Activated CD4-positive, alpha-beta memory T cell treated with anti-CD3 and anti-CD28 coated beads for 36 hours (primary cell): ENCODE data around the gene LMF1. TPM values are rescaled to one million over a fixed set of nuclear protein-coding genes. Genes with fewer than 3 reads are reported as not detected.
A peak's percentile ranks its signal among the peaks of the same experiment; 100 is the strongest.

Experiments
- CTCF ChIA-PET: fragments of 350-600 bp; sonication (Branson Sonifier 250); formaldehyde crosslinking; loops from one replicate; lab custom pipeline; 2021; ENCODE audit warnings: antibody characterized with exemption, inconsistent platforms; lab: Charles Lee
- POLR2A ChIA-PET: fragments of 350-600 bp; sonication (Branson Sonifier 250); formaldehyde crosslinking; loops from one replicate; lab custom pipeline; 2021; ENCODE audit warnings: antibody characterized with exemption; lab: Charles Lee
- DNase-seq: peaks from one replicate; pipeline ENCODE4 v3.0.0-alpha.2; 2020
- H3K27ac Mint-ChIP-seq: one replicate; pipeline ENCODE4 v1.8.0; 2021; ENCODE audit warnings: mixed read lengths
- H3K27me3 Mint-ChIP-seq: one replicate; pipeline ENCODE4 v1.8.0; 2021; ENCODE audit warnings: mixed read lengths
- H3K36me3 Mint-ChIP-seq: one replicate; pipeline ENCODE4 v1.8.0; 2021; ENCODE audit warnings: mixed read lengths
- H3K4me1 Mint-ChIP-seq: one replicate; pipeline ENCODE4 v1.8.0; 2021; ENCODE audit warnings: low read depth, mixed read lengths
- H3K4me3 Mint-ChIP-seq: one replicate; pipeline ENCODE4 v1.8.0; 2021; ENCODE audit warnings: mild to moderate bottlenecking, mixed read lengths
- H3K9me3 Mint-ChIP-seq: one replicate; pipeline ENCODE4 v1.8.0; 2021; ENCODE audit warnings: mixed read lengths
- intact Hi-C: fragments of 100-400 bp; cut with micrococcal nuclease; formaldehyde crosslinking; loops from one replicate; pipeline ENCODE4 v1.15.1; 2023
- total RNA-seq, 2 experiments: library from RNA; stranded (reverse); gene quantifications; one replicate each; pipeline ENCODE4 v1.2.3, GENCODE V29; 2021

Gene LMF1
- total RNA-seq, 2 experiments from 2014 or later = 14.4 to 15.4 TPM

- Mint-ChIP-seq H3K4me1 (peaks cover 7% of the 10 kb centered on the region), H3K27ac (no peak within 1 kb of the TSS), H3K4me3 (peak within 1 kb of the TSS; percentile 74), H3K36me3 (no peaks in the 10 kb centered on the region), H3K9me3 (no peaks in the 10 kb centered on the region), H3K27me3 (peaks cover 4% of the 10 kb centered on the region)
- ChIA-PET CTCF (interaction anchor here (0.8 kb wide), 1 partner anchor 74 kb away, joined by 3 read pairs; no protein-coding TSS in a partner anchor), POLR2A (interaction anchor here (0.7 to 2.8 kb wide), 5 partner anchors 13 to 19 kb away, joined by 3 to 11 read pairs (median 4); no protein-coding TSS in a partner anchor)
- DNase-seq = no peak
- intact Hi-C loops = loop anchor here (1.0 kb wide), 1 partner anchor 10 kb away; no protein-coding TSS in a partner anchor
Measured at GRCh38 chr16:981695-982144, 10.9 kb upstream of the LMF1 start, which contains the start of gene SOX8. Gene SOX8 (plus strand): TSS chr16:981770. CDS start chr16:981923, 153 bp downstream.

DNA sequence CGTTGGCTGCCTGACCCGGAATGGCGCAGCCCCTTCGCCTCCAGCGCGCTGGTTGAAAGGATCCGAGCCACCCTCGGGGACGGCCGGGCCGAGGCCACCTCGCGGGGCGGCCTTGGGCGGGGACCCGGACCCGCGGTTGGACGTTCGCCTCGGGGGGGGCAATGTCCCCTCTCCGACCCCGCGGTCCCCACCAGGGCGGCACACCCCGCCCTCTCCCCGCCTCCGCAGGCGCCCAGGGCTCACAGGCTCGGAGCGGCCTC is 9.7 kb upstream of the LMF1 start:
- H3K36me3 Mint-ChIP-seq = no peaks in the 10 kb centered on the region
- CTCF ChIA-PET = interaction anchor here (0.6 to 1.1 kb wide), 2 partner anchors 10 to 159 kb away, joined by 3 read pairs; no protein-coding TSS in a partner anchor
- DNase-seq = no peak
- no peak overlapping the region for H3K4me3 Mint-ChIP-seq
- H3K27me3 Mint-ChIP-seq = peaks cover 4% of the 10 kb centered on the region
- H3K27ac Mint-ChIP-seq = no peak overlapping the region
- H3K4me1 Mint-ChIP-seq = peaks cover 4% of the 10 kb centered on the region
- POLR2A ChIA-PET = interaction anchor here (1.3 to 2.8 kb wide), 2 partner anchors 16 to 20 kb away, joined by 4 to 11 read pairs; no protein-coding TSS in a partner anchor
- H3K9me3 Mint-ChIP-seq = no peaks in the 10 kb centered on the region
- intact Hi-C loops = no loop called here

DNA sequence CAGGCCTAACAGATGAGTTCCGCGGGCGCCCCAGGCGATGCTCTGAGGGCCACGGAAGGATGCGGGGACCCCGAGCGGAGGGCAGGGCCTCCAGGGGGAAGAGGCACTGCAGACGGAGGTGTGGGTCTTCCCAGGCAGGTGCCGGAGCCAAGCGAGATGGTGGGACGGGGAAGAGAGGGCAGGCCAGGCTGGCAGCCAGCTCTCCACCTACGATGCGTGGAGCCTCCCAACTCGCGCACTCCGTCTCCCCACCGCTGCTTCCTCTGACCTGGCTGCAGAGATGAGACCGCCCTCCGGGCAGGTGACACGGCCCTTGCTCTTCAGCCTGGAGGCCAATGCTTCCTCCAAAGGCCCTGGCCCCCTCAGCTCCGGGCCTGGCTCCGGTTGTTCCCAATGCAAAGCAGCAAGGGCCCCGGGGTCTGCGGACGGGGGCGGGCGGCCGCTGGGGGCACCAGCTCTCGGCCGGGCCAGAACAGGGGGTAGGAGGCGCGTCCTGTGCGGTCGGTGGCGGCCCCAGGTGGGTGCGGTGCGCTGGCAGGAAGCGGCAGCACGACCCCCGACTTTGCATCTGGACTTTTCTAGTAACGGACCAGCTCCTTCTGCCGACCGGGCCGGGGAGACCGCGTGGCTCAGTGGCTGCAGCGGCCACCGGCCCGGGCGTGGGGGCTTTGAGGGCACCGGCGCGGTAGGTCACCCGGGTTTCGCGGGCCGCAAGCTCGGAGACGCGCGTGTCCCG is 9.2 kb upstream of the LMF1 start:
- Mint-ChIP-seq H3K27ac (no peak overlapping the region), H3K9me3 (no peaks in the 10 kb centered on the region), H3K27me3 (peaks cover 4% of the 10 kb centered on the region), H3K36me3 (no peaks in the 10 kb centered on the region), H3K4me1 (peaks cover 4% of the 10 kb centered on the region), H3K4me3 (peak overlapping the region; percentile 29)
- ChIA-PET POLR2A (interaction anchor here (1.3 to 2.8 kb wide), 2 partner anchors 16 to 22 kb away, joined by 3 to 11 read pairs; no protein-coding TSS in a partner anchor), CTCF (interaction anchor here (0.5 to 1.1 kb wide), 3 partner anchors 10 to 164 kb away, joined by 3 read pairs; no protein-coding TSS in a partner anchor)
- no peak for DNase-seq
- intact Hi-C loops = no loop called here

- CTCF ChIA-PET = no interaction called here
- peaks cover 4% of the 10 kb centered on the region for H3K4me1 Mint-ChIP-seq
- H3K36me3 Mint-ChIP-seq = no peaks in the 10 kb centered on the region
- DNase-seq = no peak
- H3K4me3 Mint-ChIP-seq = no peak overlapping the region
- H3K27me3 Mint-ChIP-seq = peaks cover 4% of the 10 kb centered on the region
- POLR2A ChIA-PET = interaction anchor here (1.3 kb wide), 1 partner anchor 23 kb away, joined by 3 read pairs; no protein-coding TSS in a partner anchor
- intact Hi-C loops = no loop called here
- H3K9me3 Mint-ChIP-seq = no peaks in the 10 kb centered on the region
- H3K27ac Mint-ChIP-seq = no peak overlapping the region
Measured at GRCh38 chr16:979147-979546, 8.4 kb upstream of the LMF1 start.

GRCh38 chr16:978403-978802 is 7.6 kb upstream of the LMF1 start:
- Mint-ChIP-seq H3K36me3 (no peaks in the 10 kb centered on the region), H3K4me1 (peaks cover 4% of the 10 kb centered on the region), H3K4me3 (no peak overlapping the region), H3K27ac (no peak overlapping the region), H3K27me3 (peaks cover 4% of the 10 kb centered on the region), H3K9me3 (no peaks in the 10 kb centered on the region)
- ChIA-PET POLR2A (no interaction called here), CTCF (no interaction called here)
- intact Hi-C loops = no loop called here
- no peak for DNase-seq

- Mint-ChIP-seq H3K27ac (no peak overlapping the region), H3K4me3 (no peak overlapping the region), H3K36me3 (no peaks in the 10 kb centered on the region), H3K27me3 (peaks cover 3% of the 10 kb centered on the region), H3K4me1 (peaks cover 4% of the 10 kb centered on the region), H3K9me3 (no peaks in the 10 kb centered on the region)
- POLR2A ChIA-PET = no interaction called here
- DNase-seq = no peak
- intact Hi-C loops = no loop called here
- CTCF ChIA-PET = no interaction called here
Measured at GRCh38 chr16:977896-978295, 7.1 kb upstream of the LMF1 start.

- DNase-seq = no peak
- Mint-ChIP-seq H3K36me3 (no peaks in the 10 kb centered on the region), H3K9me3 (no peaks in the 10 kb centered on the region), H3K27ac (no peak overlapping the region), H3K4me3 (no peak overlapping the region), H3K27me3 (no peaks in the 10 kb centered on the region), H3K4me1 (peaks cover 4% of the 10 kb centered on the region)
- intact Hi-C loops = no loop called here
- POLR2A ChIA-PET = no interaction called here
- CTCF ChIA-PET = interaction anchor here (1.3 kb wide), 1 partner anchor 79 kb away, joined by 3 read pairs; no protein-coding TSS in a partner anchor
Measured at GRCh38 chr16:977081-977701, 6.4 kb upstream of the LMF1 start.

DNA sequence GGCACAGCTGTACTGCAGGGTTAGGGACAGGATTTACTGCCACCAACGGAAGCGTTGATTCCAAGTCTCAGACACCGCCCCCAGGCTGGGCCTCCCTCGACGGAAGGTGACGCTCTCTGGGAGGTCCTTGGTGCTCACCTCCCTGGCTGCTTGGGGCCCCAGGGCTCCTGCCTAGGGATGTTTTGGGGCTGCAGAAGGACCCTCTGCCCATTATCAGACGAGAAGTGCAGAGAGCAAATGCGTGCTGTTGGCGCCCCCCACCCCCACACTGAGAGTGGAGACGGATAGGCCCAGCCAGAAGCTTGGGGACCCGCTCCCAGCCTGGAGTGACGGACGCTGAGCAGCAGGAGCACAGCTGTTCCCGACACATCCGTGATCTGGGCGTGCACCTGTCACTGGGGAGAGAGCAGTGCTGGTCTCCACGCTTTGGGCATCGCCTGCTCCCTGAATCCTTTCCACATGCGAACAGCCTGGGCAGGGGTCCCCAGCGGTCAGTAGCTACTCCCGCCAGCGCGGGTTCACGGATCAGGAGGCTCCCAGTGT is 5.7 kb upstream of the LMF1 start:
- H3K27ac Mint-ChIP-seq = no peak overlapping the region
- POLR2A ChIA-PET = no interaction called here
- H3K9me3 Mint-ChIP-seq = no peaks in the 10 kb centered on the region
- CTCF ChIA-PET = interaction anchor here (1.3 kb wide), 1 partner anchor 79 kb away, joined by 3 read pairs; no protein-coding TSS in a partner anchor
- peak; percentile 62 for DNase-seq
- peaks cover 6% of the 10 kb centered on the region for H3K4me1 Mint-ChIP-seq
- H3K27me3 Mint-ChIP-seq = no peaks in the 10 kb centered on the region
- H3K36me3 Mint-ChIP-seq = no peaks in the 10 kb centered on the region
- no peak overlapping the region for H3K4me3 Mint-ChIP-seq
- intact Hi-C loops = no loop called here

DNA sequence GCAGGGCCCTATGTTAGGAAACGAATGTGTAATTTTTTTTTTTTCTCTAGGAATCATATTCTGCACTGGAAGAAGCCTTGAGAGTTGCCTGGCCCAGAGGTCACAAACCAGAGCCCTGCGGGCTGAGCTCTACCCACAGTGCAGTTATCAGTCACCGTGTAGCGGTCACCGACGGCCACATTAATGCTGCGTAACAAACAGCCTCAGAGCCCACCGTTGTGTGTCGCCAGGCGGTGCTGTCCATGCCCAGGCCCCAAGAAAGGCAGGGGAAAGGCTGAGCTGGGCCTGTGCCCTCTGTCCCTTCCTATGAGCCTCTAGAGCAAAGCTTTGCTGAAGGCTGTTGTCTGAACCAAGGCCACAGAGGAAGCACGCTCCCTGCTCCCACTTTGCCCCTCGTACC is 4.5 kb upstream of the LMF1 start:
- no peaks in the 10 kb centered on the region for H3K36me3 Mint-ChIP-seq
- H3K4me3 Mint-ChIP-seq = no peak overlapping the region
- intact Hi-C loops = no loop called here
- H3K27ac Mint-ChIP-seq = no peak overlapping the region
- no peak for DNase-seq
- POLR2A ChIA-PET = interaction anchor here (1.8 kb wide), 1 partner anchor 11 kb away, joined by 12 read pairs; no protein-coding TSS in a partner anchor
- no peaks in the 10 kb centered on the region for H3K27me3 Mint-ChIP-seq
- CTCF ChIA-PET = no interaction called here
- peaks cover 8% of the 10 kb centered on the region for H3K4me1 Mint-ChIP-seq
- H3K9me3 Mint-ChIP-seq = no peaks in the 10 kb centered on the region

DNA sequence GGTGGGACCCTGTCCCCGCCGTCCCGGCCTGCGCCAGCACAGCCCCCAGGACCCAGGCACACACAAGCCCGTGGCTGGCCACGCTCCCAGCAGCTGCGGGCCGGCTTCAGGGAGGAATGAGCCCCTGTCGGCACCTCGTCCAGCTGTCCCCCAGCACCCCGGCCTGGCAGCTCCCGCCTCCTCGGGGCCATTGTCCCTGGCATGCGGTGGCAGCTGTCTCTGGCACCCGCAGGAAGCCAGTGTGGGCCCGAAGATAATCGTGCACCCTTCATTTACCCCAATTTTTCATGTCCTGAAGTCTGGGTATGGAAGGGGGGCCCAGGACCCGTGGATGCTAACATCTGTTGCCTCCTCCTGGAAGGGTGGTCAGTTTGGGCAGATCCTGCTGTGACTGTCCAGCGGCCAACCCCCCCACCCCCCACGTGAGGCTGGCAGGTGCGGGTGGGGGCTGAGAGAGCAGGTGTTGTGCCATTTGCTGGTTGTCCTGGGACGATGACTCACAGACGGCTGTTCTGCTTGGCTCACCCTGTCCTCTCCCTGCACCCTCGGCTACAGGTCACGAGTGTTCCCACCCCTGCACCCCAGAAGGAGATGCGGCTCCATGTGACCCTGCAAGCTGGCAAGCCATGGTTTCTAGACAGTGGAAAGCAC is 4.0 kb upstream of the LMF1 start:
- no peaks in the 10 kb centered on the region for H3K36me3 Mint-ChIP-seq
- ChIA-PET CTCF (no interaction called here), POLR2A (interaction anchor here (1.8 kb wide), 1 partner anchor 10 kb away, joined by 12 read pairs; no protein-coding TSS in a partner anchor)
- no peak overlapping the region for H3K27ac Mint-ChIP-seq
- H3K4me1 Mint-ChIP-seq = peaks cover 8% of the 10 kb centered on the region
- intact Hi-C loops = loop anchor here (5.0 kb wide), 1 partner anchor 167 kb away; no protein-coding TSS in a partner anchor
- H3K27me3 Mint-ChIP-seq = no peaks in the 10 kb centered on the region
- H3K4me3 Mint-ChIP-seq = no peak overlapping the region
- no peaks in the 10 kb centered on the region for H3K9me3 Mint-ChIP-seq
- no peak for DNase-seq

DNA sequence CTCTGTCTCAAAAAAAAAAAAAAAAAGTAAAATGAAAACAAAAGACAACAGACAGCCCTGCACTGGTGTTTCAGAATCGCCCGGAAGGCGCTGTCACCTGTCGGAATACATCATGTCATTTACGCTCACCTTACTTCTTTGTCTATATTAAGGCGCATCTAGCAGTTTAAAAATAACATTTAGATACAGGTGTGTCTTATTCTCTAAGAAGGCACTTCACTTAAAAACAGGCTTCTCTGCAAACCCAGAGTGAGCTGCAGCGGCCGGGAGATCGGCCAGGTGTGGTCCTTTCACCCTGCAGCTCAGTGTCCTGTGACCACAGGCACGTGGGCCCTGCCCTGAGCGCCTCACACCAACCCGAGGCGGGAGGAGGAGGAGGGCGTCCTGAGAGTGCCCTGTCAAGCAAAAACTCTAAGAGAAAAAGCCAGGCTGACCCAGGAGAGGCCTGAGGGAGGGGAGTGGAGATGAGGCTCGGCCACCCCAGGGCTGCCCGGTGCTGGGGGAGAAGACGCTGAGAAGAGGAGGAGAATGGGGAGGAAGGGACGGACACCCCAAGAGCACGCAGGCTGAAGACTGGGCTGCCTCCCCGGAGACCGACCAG is 3.3 kb upstream of the LMF1 start:
- peaks cover 10% of the 10 kb centered on the region for H3K4me1 Mint-ChIP-seq
- ChIA-PET POLR2A (interaction anchor here (1.8 kb wide), 1 partner anchor 10 kb away, joined by 12 read pairs; no protein-coding TSS in a partner anchor), CTCF (no interaction called here)
- H3K27me3 Mint-ChIP-seq = no peaks in the 10 kb centered on the region
- H3K9me3 Mint-ChIP-seq = no peaks in the 10 kb centered on the region
- DNase-seq = no peak
- H3K4me3 Mint-ChIP-seq = no peak overlapping the region
- no peak overlapping the region for H3K27ac Mint-ChIP-seq
- H3K36me3 Mint-ChIP-seq = no peaks in the 10 kb centered on the region
- intact Hi-C loops = loop anchor here (5.0 kb wide), 1 partner anchor 167 kb away; no protein-coding TSS in a partner anchor
